H9 (cell line): ENCODE measurements around the gene MSL3. TPM values are rescaled to one million over a fixed set of nuclear protein-coding genes. Genes with fewer than 3 reads are reported as not detected.

Experiments used
- DNase-seq: peaks from one replicate; pipeline ENCODE4 v3.0.0-alpha.2; 2017
- H2AFZ ChIP-seq: one replicate; pipeline ENCODE4 v1.6.1; 2013; ENCODE audit warnings: mild to moderate bottlenecking, low read length, control low read depth, moderate library complexity
- H2AK5ac ChIP-seq: 2 replicates; pipeline ENCODE4 v1.6.1; 2013; ENCODE audit warnings: low read length, control low read depth, mixed read lengths; ENCODE audit not compliant: insufficient read length
- H2BK120ac ChIP-seq: one replicate; pipeline ENCODE4 v1.6.1; 2013; ENCODE audit warnings: low read depth, mild to moderate bottlenecking, low read length, control low read depth, inconsistent platforms; ENCODE audit not compliant: poor library complexity, severe bottlenecking
- H2BK12ac ChIP-seq: 2 replicates; pipeline ENCODE4 v1.6.1; 2013; ENCODE audit warnings: low read length, control low read depth, mixed read lengths, low read depth; ENCODE audit not compliant: insufficient read length
- H2BK15ac ChIP-seq: 2 replicates; pipeline ENCODE4 v1.6.1; 2013; ENCODE audit warnings: low read depth, low read length, control low read depth
- H2BK20ac ChIP-seq: one replicate; pipeline ENCODE4 v1.6.1; 2013; ENCODE audit warnings: low read depth, mild to moderate bottlenecking, low read length, control low read depth, inconsistent platforms; ENCODE audit not compliant: poor library complexity, severe bottlenecking
- H2BK5ac ChIP-seq: 2 replicates; pipeline ENCODE4 v1.6.1; 2013; ENCODE audit warnings: low read length, control low read depth, mixed read lengths; ENCODE audit not compliant: insufficient read length
- H3K14ac ChIP-seq: 2 replicates; pipeline ENCODE4 v1.6.1; 2013; ENCODE audit warnings: low read length, control low read depth; ENCODE audit not compliant: insufficient read depth
- H3K18ac ChIP-seq: 2 replicates; pipeline ENCODE4 v1.6.1; 2013; ENCODE audit warnings: low read depth, mild to moderate bottlenecking, mixed read lengths, low read length, control low read depth; ENCODE audit not compliant: insufficient read length
- H3K23ac ChIP-seq: 2 replicates; pipeline ENCODE4 v1.6.1; 2013; ENCODE audit warnings: low read length, control low read depth, mixed read lengths, low read depth; ENCODE audit not compliant: insufficient read length
- H3K23me2 ChIP-seq: 2 replicates; pipeline ENCODE4 v1.6.1; 2013; ENCODE audit warnings: low read depth, mild to moderate bottlenecking, mixed read lengths, low read length, control low read depth; ENCODE audit not compliant: insufficient read length, poor library complexity, severe bottlenecking
- H3K27ac ChIP-seq: 2 replicates; pipeline ENCODE4 v1.5.1; 2013; ENCODE audit warnings: low read length, control low read depth, mixed read lengths, low read depth; ENCODE audit not compliant: insufficient read length
- H3K27me3 ChIP-seq: 2 replicates; pipeline ENCODE4 v1.6.1; 2013; ENCODE audit warnings: low read length, control low read depth, inconsistent platforms; ENCODE audit not compliant: insufficient read depth
- H3K4ac ChIP-seq: 2 replicates; pipeline ENCODE4 v1.6.1; 2013; ENCODE audit warnings: low read depth, mild to moderate bottlenecking, control low read depth, inconsistent platforms, low read length, moderate library complexity
- H3K4me1 ChIP-seq: 2 replicates; pipeline ENCODE4 v1.6.1; 2013; ENCODE audit warnings: low read length, control low read depth, inconsistent platforms; ENCODE audit not compliant: insufficient read depth
- H3K4me2 ChIP-seq: 2 replicates; pipeline ENCODE4 v1.6.1; 2013; ENCODE audit warnings: low read length, control low read depth, mixed read lengths; ENCODE audit not compliant: insufficient read length, insufficient read depth
- H3K56ac ChIP-seq: 2 replicates; pipeline ENCODE4 v1.6.1; 2013; ENCODE audit warnings: low read depth, mild to moderate bottlenecking, mixed read lengths, low read length, control low read depth; ENCODE audit not compliant: insufficient read length
- H3K79me1 ChIP-seq: 2 replicates; pipeline ENCODE4 v1.6.1; 2013; ENCODE audit warnings: low read depth, mild to moderate bottlenecking, moderate library complexity, low read length, control low read depth, inconsistent platforms; ENCODE audit not compliant: insufficient read depth, poor library complexity, severe bottlenecking
- H3K79me2 ChIP-seq: 2 replicates; pipeline ENCODE4 v1.6.1; 2013; ENCODE audit warnings: low read length, control low read depth, inconsistent platforms; ENCODE audit not compliant: insufficient read depth
- H3K9ac ChIP-seq: 2 replicates; pipeline ENCODE4 v1.6.1; 2013; ENCODE audit warnings: low read length, control low read depth, mixed read lengths; ENCODE audit not compliant: insufficient read length; ENCODE audit errors: extremely low read depth
- H3K9me3 ChIP-seq: one replicate; pipeline ENCODE4 v1.6.1; 2013; ENCODE audit warnings: low read depth, low read length, inconsistent platforms; ENCODE audit not compliant: control insufficient read depth
- H3T11ph ChIP-seq: one replicate; pipeline ENCODE4 v1.6.1; 2013; ENCODE audit warnings: mild to moderate bottlenecking, low read length, control low read depth, inconsistent platforms
- H4K20me1 ChIP-seq: one replicate; pipeline ENCODE4 v1.6.1; 2013; ENCODE audit not compliant: control insufficient read depth, insufficient read length, insufficient read depth
- H4K5ac ChIP-seq: 2 replicates; pipeline ENCODE4 v1.6.1; 2013; ENCODE audit warnings: low read depth, mild to moderate bottlenecking, mixed read lengths, low read length, control low read depth; ENCODE audit not compliant: insufficient read length
- H4K8ac ChIP-seq: replicated peaks from 2 replicates; pipeline ENCODE4 v1.6.1; 2013; ENCODE audit warnings: low read length, control low read depth, mixed read lengths, low read depth; ENCODE audit not compliant: insufficient read length
- H4K91ac ChIP-seq: 2 replicates; pipeline ENCODE4 v1.6.1; 2013; ENCODE audit warnings: low read depth, mild to moderate bottlenecking, moderate library complexity, mixed read lengths, low read length, control low read depth; ENCODE audit not compliant: insufficient read length
- H3K27ac Mint-ChIP-seq, 3 experiments: 2 replicates in 2 of 3; 3 replicates in 1 of 3; pipeline ENCODE4 v1.8.0; 2020 to 2021; ENCODE audit warnings: mixed read lengths in 3 of 3, mild to moderate bottlenecking in 1 of 3, moderate library complexity in 1 of 3
- H3K27me3 Mint-ChIP-seq: 2 replicates; pipeline ENCODE4 v1.8.0; 2021; ENCODE audit warnings: low read depth, mild to moderate bottlenecking, moderate library complexity, mixed read lengths
- H3K36me3 Mint-ChIP-seq, 3 experiments: 2 replicates in 2 of 3; 3 replicates in 1 of 3; pipeline ENCODE4 v1.8.0; 2020 to 2021; ENCODE audit warnings: low read depth in 3 of 3, mixed read lengths in 3 of 3; ENCODE audit not compliant: insufficient read depth in 1 of 3
- H3K4me1 Mint-ChIP-seq, 2 experiments: 2 replicates each; pipeline ENCODE4 v1.8.0; 2020; ENCODE audit warnings: mixed read lengths in 2 of 2
- H3K4me3 Mint-ChIP-seq, 2 experiments: 2 replicates in 1 of 2; 3 replicates in 1 of 2; pipeline ENCODE4 v1.8.0; 2020 to 2021; ENCODE audit warnings: mild to moderate bottlenecking in 2 of 2, mixed read lengths in 2 of 2, moderate library complexity in 1 of 2
- H3K9me3 Mint-ChIP-seq, 2 experiments: 2 replicates in 1 of 2; 3 replicates in 1 of 2; pipeline ENCODE4 v1.8.0; 2020; ENCODE audit warnings: mild to moderate bottlenecking in 2 of 2, mixed read lengths in 2 of 2, moderate library complexity in 1 of 2
- WGBS: extraction: QIAGEN DNeasy Blood & Tissue Kit; methylation state at CpG from one replicate; pipeline ENCODE4 v1.1.7; 2013; ENCODE audit warnings: missing lambda C conversion rate, low lambda C conversion rate, mixed read lengths; ENCODE audit not compliant: insufficient read length; ENCODE audit errors: extremely low coverage; 5-methylcytosine and 5-hydroxymethylcytosine counted together
- total RNA-seq: library from RNA; stranded (reverse); gene quantifications from 2 replicates; pipeline ENCODE4 v1.2.1, GENCODE V29; 2021
- TF ChIP-seq, protein P1 (sequence below): fragments of 200-600 bp; sonication (generic); conservative IDR thresholded peaks from 3 replicates; pipeline ENCODE4 v1.8.0; 2021; ENCODE audit warnings: antibody characterized with exemption, mild to moderate bottlenecking

Gene MSL3
- total RNA-seq, 1 experiment from 2014 or later = 13.0 TPM

DNA sequence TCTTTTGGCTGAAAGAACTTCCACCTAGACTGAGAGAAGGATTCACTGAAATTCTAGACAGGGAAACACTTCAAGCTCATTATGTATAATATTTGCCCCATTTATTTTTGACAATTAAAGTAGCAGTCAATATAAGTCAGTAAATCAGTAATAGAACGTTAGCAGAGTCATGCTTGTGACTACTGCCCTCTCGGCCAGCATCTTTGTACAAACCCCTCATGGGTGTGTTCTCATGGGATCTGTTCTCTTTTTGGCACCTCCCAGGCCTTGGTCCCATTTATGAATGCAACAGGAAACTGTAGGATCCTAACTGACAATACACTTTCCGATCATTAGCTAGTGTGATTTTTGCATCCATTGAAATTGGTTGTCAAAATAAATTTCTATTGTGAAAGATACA is 2.9 kb downstream of the MSL3 start:
- H2BK5ac ChIP-seq = no peak overlapping the region
- no peak overlapping the region for H3K4ac ChIP-seq
- Mint-ChIP-seq H3K4me1 (peaks cover 9 to 12% of the 10 kb centered on the region in 2 experiments), H3K27ac (no peak overlapping the region), H3K4me3 (no peak overlapping the region), H3K36me3 (peaks cover 10 to 44% (median 42%) of the 10 kb centered on the region in 3 experiments; a peak in 6 of 7 replicates), H3K27me3 (peaks cover 16% of the 10 kb centered on the region), H3K9me3 (peaks cover 70 to 71% of the 10 kb centered on the region in 2 experiments)
- no peaks in the 10 kb centered on the region for H3K79me1 ChIP-seq
- no peak overlapping the region for H3K18ac ChIP-seq
- no peaks in the 10 kb centered on the region for H4K20me1 ChIP-seq
- no peaks in the 10 kb centered on the region for H3K4me1 ChIP-seq
- no peak overlapping the region for H3K27ac ChIP-seq
- peaks cover 8% of the 10 kb centered on the region for H3K23me2 ChIP-seq
- H2AFZ ChIP-seq = no peak overlapping the region
- WGBS = no CpG with 5 or more reads among the region's 3 CpGs
- H3T11ph ChIP-seq = no peak overlapping the region
- H3K4me2 ChIP-seq = no peak overlapping the region
- no peak overlapping the region for H2BK20ac ChIP-seq
- no peak for DNase-seq
- H3K79me2 ChIP-seq = no peaks in the 10 kb centered on the region
- H3K56ac ChIP-seq = no peak overlapping the region
- H2BK15ac ChIP-seq = no peak overlapping the region
- H4K91ac ChIP-seq = no peak overlapping the region
- no peak overlapping the region for H2BK120ac ChIP-seq
- H3K14ac ChIP-seq = no peak overlapping the region
- TF ChIP-seq, protein P1, sequence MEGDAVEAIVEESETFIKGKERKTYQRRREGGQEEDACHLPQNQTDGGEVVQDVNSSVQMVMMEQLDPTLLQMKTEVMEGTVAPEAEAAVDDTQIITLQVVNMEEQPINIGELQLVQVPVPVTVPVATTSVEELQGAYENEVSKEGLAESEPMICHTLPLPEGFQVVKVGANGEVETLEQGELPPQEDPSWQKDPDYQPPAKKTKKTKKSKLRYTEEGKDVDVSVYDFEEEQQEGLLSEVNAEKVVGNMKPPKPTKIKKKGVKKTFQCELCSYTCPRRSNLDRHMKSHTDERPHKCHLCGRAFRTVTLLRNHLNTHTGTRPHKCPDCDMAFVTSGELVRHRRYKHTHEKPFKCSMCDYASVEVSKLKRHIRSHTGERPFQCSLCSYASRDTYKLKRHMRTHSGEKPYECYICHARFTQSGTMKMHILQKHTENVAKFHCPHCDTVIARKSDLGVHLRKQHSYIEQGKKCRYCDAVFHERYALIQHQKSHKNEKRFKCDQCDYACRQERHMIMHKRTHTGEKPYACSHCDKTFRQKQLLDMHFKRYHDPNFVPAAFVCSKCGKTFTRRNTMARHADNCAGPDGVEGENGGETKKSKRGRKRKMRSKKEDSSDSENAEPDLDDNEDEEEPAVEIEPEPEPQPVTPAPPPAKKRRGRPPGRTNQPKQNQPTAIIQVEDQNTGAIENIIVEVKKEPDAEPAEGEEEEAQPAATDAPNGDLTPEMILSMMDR = no peak
- H3K27me3 ChIP-seq = no peaks in the 10 kb centered on the region
- no peak overlapping the region for H2BK12ac ChIP-seq
- no peak overlapping the region for H3K9ac ChIP-seq
- H2AK5ac ChIP-seq = no peak overlapping the region
- no peak overlapping the region for H4K5ac ChIP-seq
- no peak overlapping the region for H4K8ac ChIP-seq
- H3K23ac ChIP-seq = no peak overlapping the region
- peaks cover 3% of the 10 kb centered on the region for H3K9me3 ChIP-seq
